Midbrain (tissue), 1 donor: Measurements from ENCODE around the gene ZNF76.

Experiments used
- DNase-seq: peaks from one replicate; lab custom pipeline; 2025; lab: John Stamatoyannopoulos, UW

Gene ZNF76

DNA sequence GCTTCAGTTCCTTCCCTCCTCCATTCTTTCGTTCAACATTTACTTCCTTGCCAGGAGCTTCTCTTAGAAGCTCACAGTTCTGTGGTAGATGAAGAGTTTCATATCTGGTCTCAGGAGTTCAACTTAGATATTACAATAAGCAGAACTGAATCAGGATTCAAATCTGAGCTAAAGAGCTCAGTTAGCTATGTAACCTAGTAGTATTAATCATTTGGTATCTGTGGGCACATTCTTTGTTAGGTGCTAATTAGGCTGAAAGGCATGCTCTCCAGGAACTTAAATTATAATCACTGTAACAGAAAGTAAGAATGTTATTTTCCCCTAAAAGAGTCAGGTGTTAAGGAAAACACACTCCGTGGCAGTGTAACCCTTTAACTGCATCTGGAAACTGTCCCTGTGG is 8.4 kb downstream of the ZNF76 start:
- DNase-seq, result no peak

DNA sequence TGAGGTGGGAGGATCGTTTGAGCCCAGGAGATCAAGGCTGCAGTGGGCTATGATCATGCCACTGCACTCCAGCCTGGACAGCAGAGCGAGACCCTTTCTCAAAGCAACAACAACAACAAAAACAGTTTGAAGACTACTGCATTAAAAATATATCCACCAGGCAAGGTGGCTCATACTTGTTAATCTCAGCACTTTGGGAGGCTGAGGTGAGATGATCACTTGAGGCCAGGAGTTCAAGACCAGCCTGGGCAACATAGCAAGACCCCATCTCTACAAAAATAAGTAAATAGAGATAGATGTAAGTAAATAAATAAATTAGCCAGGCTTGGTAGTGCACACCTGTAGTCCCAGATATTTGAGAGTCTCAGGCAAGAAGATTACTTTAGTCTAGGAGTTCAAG is 12.5 kb downstream of the ZNF76 start:
- DNase-seq, result no peak

DNA sequence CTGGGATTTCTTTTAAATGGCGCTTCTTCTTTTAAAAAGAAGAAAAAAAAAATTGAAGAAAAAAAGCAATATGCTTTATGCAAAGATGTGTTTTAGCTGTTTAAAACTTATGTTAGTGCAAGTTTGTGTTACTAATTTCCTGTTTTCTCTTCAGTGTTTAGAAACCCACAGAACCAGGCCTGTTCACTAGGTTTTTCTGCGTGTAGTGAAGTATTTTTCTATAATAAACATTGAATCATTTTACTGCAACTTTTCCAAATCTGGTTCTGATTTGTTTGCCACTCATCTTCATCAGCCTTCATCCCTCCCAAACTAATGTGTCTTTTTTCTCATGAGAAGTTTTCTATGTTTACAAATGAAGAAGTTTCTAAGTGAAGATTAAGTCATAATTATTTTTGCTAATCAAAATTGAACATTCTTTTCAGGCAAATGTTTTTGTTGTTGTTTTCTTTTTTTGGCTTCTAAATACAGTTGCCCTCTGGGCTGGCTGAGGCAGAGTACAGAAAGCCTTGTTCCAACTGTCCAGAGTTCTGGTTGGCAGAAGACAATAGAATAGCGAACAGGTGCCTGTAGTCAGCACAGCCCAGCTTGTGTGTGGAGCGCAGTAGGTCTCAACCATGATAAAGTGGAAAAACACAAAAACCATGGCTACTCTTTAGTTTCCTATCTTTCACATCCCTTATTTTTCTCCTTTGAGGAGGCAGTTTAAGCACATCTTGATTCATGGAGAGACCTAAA is 14.5 kb downstream of the ZNF76 start:
- no peak for DNase-seq

DNA sequence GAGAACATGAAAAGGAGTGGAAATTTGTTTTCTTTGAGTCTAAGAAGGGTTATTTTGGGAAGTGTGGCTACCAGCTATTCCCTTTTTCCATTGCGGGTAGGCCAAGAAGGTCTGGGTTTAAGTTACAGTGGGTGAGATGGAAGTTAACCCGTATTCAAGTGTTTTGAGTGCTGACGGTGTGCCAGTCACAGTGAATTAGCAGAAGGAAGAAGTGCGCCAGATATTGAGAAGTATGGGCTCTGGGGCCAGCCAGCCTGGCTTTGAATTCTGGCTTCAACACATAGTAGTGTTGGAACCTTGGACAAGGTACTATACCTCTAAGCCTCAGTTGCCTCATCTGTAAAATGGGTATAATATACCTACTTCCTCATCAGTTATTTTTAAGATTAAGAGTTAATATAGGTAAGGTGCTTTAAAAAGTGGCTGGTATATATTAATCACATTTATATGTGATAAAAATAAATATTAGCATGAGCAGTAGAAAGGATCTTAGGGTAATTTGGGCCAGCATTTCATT is 16.3 kb downstream of the ZNF76 start:
- DNase-seq, result no peak

DNA sequence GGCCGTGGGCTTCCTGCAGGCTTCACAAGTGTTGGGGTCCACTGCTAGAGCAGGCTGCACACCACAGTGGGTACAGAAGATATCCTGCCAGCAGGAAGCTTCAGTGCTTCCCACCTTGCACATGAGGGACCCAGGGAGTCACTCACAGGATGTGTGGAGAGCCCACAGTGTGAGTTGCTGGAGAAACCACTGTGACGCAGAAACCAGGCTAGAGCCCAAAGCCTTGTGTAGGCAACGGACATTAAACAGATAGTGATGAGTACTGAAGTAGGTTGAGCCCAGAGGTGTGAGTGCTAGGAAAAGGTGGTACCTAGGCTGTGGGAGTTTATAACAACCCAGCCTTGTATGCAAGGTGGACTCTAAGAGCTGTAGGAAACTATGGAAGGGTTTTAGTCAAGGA is 19.2 kb downstream of the ZNF76 start:
- DNase-seq, result no peak

DNA sequence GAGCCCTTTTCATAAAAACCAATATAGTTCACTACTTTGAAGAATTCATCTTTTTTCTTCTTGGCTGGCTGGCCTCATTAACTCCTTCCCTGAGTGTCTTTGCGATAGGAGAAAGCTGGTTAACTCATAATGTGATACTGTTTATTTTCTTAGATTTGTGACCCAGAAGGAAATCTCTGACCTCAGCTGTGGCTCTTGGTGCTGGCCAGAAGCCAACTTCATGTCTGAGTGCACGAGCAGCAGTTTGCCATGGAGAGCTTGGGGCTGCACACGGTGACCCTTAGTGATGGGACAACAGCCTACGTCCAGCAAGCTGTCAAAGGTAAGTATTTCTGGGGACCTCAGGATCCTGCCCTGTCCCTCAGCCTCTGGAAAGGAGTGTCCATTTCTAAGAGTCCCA is 21.4 kb downstream of the ZNF76 start:
- no peak for DNase-seq

DNA sequence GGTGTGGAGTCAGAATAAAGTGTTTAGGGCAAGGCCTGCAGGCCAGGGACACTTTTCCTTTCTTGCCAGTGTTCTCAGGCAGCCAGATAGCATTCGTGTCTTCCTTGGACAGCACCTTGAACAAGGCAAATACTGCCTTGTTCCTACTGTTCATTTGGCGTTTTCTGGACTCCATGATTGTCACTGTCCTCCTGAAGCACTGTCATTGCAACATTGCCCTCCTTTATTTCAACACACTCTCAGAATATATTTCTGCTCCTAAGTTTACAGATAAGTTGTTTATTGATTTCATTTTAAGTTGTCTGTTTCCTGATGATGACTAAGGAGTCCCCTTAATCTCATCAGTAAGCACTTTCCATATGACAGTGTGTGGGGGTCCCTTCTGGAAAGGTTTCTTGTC is 22.9 kb downstream of the ZNF76 start:
- no peak for DNase-seq

DNA sequence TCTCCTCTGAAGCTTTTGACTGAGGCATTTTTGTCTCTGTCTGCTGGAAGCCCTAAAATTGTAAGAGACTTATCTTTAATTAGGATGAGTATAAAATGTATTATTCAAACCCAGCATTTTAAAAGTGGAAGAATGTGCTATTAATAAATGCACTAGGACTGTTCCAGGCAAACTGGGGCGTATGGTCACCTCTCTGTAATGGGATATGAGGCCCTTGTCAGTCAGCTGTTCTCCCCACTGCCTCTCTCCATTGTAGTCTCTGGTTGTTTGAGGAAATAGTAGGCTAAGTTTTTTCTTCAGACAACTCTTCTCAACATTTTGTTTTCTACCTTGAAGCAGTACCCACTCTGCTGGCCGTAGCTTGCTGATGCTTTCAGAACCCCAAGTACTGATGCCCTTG is 23.8 kb downstream of the ZNF76 start:
- no peak for DNase-seq

DNA sequence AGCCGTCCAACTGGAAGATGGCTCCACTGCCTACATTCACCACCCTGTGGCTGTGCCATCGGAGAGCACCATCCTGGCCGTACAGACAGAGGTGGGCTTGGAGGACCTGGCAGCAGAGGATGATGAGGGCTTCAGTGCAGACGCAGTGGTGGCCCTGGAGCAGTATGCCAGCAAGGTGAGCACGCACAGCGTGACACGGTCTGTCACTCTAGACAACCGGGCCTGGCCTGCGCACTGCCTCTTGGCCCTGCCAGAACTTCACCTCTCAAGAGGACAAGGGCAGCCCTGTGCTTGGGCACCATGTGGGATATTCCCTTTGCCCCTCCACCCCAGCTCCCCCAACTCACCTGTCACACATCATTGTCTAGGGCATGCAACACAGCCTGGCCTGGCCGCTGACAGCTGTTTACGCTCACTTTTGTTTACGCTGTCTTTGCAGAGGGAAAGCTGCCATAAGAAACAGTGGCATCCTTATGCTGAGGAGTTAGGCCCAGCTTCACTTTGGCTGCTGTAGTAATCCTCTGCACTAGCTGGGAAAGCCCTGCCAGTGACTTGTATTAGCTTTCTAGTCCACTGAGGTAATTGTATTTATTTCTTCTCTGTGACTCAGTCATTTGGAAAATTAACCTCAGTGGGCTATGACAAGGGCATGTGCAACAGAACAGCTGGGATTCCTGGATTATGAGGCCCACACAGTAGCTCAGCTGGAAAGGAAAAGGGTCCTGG is 28.3 kb downstream of the ZNF76 start:
- no peak for DNase-seq

DNA sequence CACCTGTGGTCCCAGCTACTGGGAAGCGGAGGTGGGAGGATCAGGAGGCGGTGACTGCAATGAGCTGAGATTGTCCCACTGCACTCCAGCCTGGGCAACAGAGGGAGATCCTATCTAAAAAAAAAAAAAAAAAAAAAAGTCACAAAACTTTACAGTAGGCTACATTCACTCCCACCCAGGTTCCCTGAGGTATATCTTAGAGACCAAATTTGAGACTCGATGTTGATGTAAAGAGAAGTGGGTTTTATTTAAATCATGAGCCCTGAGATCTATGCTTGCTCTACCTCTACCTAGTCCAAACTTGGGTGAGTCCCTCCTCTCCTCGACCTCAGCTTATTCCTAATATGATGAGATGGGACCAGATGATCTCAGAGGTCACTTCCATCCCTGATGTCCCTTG is 29.3 kb downstream of the ZNF76 start:
- DNase-seq, result no peak

DNA sequence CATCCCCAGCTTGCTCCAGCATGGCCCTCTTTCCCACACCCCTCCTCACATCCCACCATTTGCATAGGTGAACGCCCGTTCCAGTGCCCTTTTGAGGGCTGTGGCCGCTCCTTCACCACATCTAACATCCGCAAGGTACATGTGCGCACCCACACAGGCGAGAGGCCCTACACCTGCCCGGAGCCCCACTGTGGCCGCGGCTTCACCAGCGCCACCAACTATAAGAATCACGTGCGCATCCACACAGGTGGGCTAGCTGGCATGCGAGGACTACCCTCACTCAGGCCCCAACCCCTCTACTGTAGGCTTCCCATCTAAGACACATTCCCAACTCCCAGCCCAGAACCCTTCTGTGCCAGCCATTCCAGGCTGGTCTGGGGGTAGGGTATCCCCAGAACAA is 32.0 kb downstream of the ZNF76 start:
- no peak for DNase-seq

DNA sequence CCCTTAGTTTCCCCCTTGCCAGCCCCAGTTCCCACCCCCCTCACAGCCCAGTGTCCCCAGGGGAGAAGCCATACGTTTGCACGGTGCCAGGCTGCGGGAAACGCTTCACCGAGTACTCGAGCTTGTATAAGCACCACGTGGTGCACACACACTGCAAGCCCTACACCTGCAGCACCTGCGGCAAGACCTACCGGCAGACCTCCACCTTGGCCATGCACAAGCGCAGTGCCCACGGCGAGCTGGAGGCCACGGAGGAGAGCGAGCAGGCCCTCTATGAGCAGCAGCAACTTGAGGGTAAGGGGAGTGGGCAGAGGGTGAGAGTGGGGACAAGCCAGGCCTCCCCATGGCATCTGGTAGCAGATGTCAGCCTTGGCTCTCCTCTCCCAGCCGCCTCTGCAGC is 33.0 kb downstream of the ZNF76 start:
- DNase-seq, result no peak

DNA sequence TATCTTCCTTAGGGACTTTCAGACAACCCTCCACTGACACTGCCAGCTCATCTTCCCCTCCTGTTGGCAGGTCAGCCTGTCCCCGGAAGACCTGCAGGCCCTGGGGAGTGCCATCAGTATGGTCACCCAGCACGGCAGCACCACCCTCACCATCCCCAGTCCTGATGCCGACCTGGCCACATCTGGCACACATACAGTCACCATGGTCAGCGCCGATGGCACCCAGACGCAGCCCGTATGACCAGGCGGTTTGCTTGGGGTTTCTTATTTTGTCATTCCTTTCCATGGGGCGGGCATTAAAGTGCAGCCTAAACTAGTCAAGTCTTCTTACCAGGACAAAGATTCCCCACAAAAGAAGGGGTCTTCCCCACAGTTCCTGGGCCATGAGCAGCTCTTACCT is 34.1 kb downstream of the ZNF76 start:
- DNase-seq, result no peak

DNA sequence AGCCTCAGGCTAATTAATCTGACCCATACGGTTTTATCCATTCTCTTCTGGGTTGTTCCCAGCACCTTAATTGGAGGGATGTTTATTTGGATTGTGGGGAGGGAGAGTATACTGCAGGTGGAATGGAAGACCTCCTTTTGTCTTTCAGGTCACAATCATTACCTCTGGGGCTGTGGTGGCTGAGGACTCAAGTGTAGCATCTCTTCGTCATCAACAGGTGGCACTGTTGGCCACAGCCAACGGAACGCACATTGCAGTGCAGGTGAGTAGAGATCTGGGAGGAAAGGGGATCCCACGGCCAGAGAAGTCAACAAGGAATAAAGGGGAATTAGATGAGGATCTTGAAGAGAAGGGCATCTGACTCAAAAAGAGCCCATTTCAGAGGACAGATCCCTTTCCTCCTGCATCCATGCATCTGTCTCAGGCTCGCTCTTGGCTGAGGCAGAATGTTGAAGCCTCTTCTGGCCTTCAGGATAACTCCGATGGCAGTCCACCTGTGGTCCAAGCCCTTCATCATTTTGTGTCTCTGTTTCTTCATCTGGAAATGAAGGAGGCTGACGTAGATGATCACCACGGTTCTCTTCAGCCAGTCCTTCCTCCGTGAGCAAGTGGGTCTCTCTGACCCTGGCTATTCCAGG is 34.9 kb downstream of the ZNF76 start:
- DNase-seq, result peak; percentile 26

DNA sequence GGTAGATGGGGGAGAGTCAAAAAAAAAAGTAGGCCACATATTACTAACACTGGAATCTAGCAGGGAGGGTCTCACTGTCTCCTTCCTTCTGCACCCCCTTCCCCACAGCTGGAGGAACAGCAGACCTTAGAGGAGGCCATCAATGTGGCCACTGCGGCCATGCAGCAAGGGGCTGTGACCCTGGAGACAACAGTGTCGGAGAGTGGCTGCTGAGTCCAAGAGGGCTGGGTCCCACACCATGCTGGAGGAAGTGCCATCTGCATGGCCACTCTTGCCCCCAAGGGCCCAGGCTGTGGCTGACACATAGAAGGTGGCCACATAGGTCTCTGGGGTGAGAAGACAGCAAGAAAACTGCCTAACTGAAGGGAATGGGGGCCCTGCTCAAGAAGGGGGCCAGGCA is 35.5 kb downstream of the ZNF76 start:
- no peak for DNase-seq

DNA sequence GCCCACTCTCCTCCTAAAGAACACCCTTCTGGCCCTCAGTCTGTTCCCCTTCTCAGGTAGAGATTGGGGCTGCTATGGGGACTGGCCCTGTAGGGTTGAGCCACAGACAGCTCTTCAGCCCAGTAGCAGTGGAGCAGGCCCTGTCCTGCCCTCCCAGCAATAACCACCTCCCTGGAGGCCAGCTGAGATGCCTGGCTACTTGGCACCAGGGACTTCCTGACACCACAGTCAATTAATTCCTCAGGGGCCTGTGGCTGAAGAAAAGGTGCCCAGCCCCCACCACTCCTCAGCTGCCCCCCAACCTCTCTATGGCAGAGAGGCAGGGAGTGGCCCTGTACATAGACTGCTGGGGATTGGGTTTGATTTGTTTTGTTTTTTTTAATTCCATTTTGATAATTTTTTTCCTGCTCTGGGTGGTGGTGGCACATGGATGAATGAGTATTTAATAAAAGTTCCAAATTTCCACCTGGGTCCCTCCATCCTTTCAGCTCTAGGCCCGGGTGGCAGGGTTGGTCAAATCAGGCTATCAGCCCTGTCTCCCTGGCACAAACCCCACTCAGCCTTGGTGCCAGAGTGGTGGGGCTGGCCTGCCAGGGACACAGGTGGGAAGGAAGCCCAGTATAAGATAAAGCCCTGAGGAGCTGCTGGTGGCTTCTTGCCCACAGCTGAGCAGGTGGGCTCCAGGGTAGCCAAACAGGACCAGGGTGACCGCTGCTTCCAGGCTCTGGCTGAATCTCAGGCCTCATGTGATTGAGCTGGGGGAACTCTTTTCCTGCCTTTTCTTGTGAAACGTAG is 36.2 kb downstream of the ZNF76 start:
- DNase-seq, result no peak

DNA sequence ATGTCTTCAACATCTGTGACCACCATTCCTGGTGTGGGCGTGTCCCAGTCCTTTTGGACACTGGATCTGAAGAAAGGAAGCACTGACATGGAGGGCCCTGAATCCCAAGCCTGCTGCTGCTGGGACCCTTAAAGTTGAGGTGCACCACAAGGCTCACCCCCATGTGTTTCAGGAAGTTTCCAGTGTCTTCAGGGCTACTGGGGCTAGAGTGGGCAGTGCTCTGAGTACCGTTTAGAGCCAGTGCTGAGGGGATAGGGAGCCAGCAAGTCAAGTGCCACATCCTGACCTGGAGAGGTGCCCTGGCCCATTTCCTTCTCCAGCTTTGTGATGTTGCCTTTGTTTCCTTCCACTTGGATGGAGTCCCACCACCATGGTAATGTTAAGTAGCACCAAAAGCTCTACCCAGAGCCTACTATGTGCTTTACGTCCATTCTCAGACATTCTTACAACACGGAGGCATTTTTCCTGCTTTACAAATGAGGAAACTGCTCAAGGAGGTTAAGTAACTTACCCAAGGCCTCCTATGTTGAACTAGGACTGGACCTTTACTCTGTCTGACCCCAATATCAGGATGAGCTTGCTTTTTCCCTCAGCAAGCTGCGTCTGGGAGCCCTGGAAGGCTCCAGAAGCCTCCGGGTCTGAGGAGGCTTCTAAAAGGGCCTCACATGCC is 37.5 kb downstream of the ZNF76 start:
- DNase-seq, result no peak

DNA sequence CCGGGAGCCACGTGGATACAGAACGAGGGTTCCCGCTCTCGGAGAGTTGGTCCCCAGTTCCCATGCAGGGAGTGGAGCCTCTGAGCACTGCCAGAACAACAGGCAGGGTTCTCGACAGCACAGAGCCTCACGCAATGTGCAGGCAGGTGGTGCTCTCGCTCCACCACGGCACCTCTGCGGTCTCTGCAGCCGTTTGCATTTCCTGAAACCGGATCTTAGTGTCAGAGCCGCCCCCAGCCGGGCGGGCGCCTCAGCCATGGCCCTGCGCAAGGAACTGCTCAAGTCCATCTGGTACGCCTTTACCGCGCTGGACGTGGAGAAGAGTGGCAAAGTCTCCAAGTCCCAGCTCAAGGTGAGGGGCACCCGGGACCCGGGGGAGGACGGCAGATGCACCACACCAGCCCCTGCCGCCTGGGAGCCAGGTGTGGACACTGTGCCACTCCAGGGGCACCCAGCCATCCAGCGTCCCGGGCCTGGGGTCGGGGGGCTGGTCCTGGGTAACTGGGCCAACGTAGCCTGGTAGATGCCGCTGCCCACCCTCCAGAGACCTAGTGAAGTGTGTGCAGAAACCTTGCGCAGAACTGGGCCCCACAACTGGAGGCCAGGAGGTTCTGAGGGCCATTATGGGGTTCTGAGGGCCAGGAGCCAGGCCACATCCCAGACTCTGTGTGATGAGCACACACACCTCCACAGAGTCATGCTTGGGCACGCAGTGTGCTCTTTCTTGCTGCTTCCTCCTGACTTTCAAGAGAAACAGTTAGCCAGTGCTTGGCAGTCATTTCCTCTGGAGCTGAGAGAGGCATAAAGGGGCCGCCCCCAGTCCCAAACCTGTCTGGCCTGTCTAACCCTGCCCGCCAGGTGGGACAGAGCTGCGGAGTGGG is 38.3 kb downstream of the ZNF76 start, which contains the start of gene DEF6:
Gene DEF6 (plus strand): TSS at position 218 of the 881 bp plus-strand sequence. CDS start 39 bp downstream, at position 257.
- DNase-seq, result peak; percentile 39

DNA sequence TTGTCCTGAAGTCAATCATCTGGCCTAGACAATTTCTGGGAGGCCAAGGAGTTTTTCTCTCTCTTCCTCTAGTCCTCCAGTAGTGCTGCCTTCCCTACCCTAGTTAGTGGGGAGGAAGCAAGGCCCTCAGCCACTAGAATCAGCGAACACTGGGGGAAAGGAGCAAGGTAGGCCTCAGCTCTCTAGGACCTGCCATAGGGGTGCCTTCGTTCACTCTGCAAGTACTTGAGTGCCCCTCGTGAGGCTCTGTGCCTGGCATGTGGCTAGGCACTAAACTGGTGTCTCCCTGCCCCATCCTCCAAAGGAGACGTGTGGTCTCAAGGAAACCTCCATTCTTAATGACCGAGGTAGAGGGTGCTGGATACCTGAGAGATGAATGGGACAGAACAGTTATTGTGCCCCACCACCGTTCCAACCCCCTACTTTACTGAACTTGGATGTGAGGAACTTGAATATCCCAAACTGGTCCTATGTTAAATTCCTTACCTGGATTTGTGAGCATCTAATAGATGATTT is 39.1 kb downstream of the ZNF76 start:
- no peak for DNase-seq

DNA sequence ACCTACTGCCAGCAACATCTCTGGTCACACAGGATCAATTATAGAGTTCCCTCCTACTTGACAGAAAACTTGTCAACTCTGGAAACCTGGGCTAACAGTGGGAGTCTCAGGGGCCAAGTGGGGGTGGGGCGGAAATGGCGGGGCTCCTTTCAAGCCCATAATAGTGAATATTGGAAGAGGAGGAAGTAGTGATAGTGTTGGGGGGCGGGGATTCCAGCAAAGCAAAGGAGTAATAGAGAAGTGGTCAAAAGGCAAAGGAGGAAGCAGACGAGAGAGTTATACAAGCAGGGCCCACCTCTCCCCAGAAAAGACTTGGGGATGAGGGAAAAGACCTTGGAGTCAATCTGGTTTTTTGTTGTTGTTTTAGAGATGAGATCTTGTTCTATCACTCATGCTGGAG is 40.1 kb downstream of the ZNF76 start:
- DNase-seq, result peak; percentile 29
